NCI-H526 (cell line): ENCODE results near the gene SMIM34.
"Not testable (repeated sequence)": the region's sequence is repeated elsewhere in the genome, so short reads cannot be mapped to it uniquely, and the experiment has no call there.

ENCODE experiments used
- DNase-seq, 2 experiments: peaks; one replicate each; lab custom pipeline; 2025; lab: John Stamatoyannopoulos, UW

Gene SMIM34, protein sequence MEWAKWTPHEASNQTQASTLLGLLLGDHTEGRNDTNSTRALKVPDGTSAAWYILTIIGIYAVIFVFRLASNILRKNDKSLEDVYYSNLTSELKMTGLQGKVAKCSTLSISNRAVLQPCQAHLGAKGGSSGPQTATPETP

DNA sequence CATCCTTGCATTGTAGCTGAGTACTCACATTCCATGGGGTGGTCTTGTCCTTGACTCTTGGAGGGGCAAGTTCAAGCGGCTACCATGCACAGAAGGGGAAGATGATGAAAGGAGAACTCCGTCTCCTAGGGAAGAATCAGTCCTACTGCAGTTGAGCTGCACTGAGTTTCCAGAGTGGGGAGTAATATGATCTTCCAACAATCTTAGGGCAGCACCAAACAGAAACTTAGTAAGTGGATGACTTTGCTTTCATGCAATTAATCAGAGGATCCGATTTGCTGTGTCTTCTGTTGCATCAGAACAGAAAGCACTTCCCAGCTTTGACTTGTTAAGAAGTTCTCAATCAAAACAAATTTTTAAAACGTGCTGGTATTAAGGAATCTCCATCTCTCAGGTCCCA is at the start of gene SMIM34:
Gene SMIM34, minus strand, starts transcription at position 147 of the 400 bp plus-strand sequence. Its CDS starts 112 bp downstream, at position 35.
- not testable (repeated sequence) for DNase-seq

DNA sequence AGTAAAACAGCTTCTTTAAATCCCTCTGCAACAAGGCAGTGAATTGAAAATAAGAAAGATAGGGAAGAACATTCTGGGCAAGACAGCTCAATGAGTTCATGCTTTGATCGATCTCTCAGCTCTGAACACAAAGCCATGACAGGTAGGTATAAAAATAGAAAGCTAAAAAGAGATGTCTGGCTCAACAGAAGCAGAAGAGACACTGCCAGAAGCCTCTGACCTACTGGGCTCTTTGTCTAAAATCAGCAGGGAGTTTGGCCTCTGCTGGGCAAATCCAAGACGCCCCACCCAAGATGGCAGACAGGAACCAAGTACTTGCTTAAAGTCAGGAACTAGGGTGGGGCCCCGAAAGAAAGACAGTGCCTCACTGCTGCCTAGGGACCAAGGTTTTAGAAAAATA is 43.6 kb upstream of the SMIM34 start:
- not testable (repeated sequence) for DNase-seq

DNA sequence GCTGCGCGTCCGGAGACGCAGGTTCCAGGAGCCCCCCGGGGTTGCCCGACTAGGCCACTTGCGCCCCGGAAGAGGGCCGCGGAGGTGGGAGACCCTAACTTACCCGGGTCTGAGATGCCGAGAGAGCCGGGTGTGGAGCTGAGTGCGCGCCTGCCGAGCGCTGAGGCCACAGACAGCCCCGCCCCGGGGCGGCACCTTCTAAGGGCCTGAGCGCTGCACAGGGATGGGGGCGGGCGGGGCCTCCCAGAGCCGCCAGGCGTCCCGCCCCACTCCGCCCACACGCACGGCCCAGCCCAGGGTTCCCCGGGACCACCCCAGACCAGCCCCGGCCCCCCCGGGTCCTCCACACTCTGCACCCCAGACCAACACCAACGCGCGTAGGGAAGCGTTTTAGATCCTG is 35.7 kb upstream of the SMIM34 start:
- not testable (repeated sequence) for DNase-seq

DNA sequence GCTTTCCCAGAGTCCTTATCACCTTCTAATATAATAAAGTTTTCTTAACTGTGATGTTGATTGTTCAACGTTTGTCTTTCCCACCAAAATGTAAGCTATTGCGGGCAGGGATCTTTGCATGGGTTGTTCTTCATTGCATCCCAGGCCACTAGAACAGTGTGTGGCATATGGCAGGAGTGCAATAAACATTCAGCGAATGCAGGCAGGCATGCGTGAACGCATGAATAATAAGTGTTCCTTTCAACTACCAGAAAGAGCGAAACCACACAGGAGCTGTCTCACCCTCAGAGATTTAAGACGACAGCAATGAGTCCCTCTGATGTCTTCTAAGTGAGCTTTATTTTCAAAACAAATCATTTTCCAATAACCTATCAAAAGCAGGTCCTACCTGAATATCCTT is 34.5 kb upstream of the SMIM34 start:
- DNase-seq = not testable (repeated sequence)

DNA sequence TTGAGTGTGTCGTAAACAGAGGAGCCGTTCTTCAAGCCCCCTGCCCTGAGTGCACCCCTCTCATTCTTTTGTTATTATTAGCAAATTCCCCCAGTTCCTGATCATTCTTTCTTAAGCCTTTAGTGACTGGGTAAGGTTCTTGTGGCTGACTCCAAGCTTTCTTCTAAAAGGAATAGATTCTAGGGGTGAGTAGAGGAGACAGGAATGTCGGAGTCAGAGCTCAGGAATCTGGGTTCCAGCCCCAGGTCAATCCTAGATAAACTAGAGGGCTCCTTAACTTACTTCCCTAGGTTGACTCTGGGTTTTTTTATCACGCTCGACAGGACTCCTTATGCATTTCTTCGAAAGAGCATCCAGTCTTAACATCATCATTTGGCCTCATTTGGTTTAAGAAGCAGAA is 32.4 kb upstream of the SMIM34 start:
- not testable (repeated sequence) for DNase-seq

DNA sequence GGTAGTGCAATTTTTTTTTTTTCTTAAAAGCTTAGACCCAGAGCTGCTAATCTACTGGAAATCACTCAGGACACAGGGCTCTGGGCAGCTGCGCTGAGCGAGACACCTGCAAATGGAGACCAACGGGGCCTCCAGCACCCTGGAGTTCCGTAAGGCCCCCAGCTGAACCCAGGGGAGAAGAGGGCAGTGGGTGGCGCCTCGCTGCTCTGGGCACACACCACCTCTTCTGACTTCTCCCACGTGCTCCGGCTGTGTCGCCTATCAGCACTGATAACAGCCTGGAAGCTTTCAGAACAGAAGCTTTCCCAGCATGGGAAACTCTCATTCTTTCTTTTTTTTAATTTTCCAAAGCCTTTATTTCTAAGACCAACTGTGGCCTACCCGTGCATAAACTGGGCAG is 31.9 kb upstream of the SMIM34 start:
- not testable (repeated sequence) for DNase-seq

DNA sequence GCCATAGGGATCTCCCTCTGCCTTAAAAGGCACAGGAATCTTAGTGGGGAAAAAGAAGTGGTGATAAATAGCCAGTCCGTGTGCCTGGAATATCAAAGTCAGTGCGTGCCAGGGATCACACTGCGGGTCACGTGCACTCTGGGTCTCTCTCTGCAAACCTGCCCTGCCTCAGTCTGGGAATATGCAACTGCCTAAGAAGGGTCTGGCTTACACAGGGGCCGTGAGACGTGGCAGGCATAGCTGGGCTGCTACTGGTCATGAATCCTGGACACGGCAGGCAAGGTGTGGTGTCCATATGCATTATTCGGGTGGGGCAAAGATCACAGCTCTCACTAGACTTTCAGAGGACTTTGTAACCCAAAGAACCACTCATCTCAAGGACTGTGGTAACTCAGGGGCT is 23.3 kb upstream of the SMIM34 start:
- DNase-seq = not testable (repeated sequence)

DNA sequence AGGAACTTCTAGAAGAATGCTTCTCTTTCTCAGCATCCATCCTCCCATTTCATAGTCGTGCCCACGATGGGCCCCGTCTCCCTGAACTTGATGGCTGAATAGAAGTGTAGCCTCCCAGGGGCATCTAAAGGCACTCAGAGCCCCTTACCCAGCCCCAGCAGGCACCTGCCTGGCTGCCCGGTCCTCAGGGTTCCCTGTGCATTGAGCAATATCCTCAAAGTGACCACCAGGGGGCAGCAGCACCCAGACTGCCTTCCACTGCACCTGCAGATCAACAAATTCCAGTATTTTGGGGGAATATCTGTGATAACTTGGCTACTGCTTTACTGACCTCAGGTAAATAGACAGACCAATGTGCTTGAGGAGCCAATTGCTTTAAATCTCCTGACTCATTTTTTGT is 19.7 kb upstream of the SMIM34 start:
- DNase-seq = not testable (repeated sequence)

DNA sequence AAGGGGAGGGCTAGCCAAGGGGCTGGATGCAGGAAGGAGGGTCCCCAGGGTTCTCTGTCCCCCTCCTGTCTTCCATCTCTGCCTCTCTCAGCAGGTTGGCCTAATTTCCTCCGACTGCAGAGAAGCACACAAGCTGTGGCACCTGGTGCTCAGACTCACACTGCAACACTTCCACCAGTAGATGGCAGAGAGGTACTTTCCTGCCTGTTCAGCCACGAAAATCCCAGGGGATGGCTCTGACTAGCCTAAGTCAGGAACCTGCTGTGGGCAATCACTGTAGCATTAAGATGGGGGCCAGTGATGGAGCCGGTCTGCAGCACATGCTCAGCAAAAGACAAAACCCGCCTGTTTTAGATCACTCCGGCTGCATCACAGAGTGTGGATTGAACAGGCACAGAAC is 6.0 kb upstream of the SMIM34 start:
- not testable (repeated sequence) for DNase-seq

DNA sequence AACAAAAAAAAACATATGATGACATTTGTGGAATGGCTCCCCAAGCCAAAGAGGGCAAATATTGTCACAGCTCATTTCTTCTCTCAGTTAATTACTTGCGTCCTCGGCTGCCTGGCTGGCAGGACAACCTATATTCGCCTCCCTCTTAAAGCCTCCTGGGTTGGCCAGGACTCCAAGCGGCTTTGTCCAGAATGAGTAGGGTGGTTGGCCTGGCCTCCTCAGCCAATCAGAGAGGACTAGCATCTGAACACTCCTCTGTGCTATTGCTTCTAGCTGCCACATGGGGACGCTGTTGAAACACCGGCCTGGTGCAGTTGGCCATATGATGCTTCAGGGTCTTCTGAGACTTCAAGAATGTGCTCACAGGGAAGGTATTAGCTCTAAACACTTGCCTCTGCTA is 4.7 kb upstream of the SMIM34 start:
- not testable (repeated sequence) for DNase-seq

DNA sequence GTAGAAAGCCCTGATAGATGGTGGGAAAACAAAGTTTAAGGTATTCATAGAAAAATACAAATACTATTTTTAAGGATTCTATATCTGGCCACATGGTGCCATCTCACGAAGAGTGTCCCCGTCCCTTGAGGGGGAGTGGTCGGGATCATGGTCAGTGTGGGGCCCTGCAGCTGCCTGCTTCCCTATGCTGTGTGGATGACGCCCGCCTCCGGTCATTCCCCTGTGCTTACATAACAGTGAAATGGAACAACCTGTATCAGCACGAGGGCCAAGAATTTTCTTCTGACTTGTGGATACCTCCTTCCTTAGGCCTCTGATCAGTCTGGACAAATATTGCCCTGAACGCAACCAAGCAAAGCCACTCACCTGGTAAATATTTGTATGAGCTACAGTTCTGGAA is 3.6 kb upstream of the SMIM34 start:
- not testable (repeated sequence) for DNase-seq

DNA sequence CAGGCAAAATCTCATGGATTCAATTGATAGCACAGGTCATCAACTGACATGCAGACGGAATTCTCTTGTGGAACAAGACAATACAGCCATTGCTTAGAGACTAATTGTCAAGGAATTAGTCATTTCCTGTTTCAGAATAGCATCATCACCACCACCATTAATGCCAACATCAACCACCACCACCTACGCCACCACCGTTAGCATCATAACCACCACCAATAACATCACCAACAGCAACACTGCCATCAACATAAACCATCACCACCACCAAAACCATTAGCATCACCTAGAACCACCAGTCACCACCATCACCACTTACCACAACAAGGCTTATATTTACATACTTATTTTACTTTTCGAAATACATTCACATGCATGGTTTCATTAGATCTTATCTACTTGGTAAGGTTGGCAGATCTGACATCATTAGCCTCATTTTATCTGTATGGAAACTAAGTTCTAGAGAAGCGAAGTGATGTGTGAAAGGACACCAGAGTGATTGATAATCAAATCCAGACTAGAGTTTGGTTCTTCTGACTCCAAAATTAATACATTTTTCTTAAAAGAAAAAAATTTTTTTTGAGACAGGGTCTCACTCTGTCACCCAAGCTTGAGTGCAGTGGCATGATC is 6.2 kb downstream of the SMIM34 start:
- not testable (repeated sequence) for DNase-seq

DNA sequence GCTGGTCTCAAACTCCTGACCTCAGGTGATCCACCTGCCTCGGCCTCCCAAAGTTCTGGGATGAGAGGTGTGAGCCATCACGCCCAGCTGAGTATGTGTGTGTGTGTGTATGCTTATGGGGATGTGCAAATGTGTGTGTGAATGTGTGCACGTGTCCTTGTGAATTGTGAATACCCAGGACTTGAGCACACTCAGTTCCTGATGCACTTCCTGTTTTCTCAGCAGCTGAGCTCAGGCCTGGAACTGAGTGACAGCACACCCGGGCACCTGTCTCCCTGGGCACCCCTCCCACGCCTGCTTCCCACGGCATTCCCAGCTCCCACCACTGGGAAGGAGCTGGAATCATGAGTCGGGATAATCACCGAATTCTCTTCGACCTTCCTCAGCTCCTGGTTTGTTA is 16.5 kb downstream of the SMIM34 start:
- DNase-seq = not testable (repeated sequence)

DNA sequence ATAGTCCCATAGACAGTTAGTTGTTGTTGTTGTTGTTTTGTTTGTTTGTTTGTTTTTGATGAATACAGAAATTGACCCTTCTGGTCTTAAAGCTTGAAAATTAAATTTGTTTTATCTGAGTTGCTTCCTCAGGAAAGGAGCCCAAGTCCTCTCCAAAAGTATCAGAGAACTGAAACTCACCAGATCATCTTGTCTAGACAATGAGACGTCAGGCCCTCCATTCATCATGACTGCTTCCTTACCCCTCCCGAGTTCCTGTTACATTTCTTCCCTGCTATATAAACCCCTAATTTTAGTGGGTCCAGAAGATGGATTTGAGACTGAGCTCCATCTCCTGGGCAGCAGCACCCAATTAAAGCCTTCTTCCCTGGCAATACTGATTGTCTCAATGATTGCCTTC is 17.1 kb downstream of the SMIM34 start:
- not testable (repeated sequence) for DNase-seq

DNA sequence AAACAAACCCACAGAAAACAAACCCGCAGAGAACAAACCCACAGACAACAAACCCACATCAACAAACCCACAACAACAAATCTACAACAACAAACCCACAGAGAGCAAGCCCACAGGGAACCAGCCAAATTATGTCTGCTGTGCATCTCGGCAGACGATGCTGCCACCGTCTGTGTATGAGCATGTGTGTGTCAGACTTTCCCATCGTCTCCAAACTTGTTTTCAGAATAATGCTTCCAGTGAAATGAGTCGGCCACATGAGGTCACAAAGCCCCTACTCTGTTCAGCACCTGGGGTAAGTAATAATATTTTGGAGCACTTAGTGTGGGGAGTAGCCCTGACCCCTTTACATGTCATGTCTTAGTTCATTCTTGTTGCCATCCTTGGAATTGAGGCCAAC is 17.6 kb downstream of the SMIM34 start:
- not testable (repeated sequence) for DNase-seq

DNA sequence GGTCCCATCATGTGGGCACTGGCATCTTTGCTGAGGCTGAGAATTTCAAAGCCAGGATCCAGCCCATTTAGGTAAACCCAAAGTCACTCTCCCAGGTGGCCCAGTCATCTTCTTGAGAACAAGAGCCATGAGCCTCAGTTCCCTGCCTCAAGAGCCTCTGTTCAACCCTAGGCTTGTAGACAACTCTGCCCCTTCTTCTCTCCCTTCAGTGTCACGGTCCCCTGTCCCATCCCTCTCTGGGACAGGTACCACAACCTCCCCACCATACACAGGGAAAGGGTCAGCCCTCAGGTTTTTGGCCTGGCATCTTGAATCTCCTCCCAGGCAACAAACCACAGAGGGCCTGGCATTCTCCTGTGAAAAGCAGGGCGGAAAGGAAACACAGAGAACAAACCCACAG is 18.1 kb downstream of the SMIM34 start:
- DNase-seq = not testable (repeated sequence)

DNA sequence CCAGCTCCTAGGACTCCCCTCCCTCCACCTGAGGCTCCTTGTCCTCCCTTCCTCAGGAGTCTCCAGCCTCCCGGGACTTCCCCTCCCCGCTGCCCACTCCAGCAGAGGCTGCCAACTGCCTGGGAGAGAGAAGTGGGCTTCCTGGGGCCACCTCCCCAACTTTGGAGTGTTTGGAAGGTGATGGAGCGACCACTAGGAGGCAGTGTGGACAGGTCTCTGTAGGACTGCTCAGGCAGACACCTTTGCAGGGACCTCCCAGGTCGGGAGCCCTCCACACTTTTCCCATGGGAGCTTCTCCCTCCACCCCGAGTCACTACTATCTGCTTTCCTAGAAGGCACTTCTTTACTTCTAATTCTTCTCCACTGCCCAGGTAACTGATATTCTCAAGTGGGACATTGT is 19.0 kb downstream of the SMIM34 start:
- DNase-seq = not testable (repeated sequence)

DNA sequence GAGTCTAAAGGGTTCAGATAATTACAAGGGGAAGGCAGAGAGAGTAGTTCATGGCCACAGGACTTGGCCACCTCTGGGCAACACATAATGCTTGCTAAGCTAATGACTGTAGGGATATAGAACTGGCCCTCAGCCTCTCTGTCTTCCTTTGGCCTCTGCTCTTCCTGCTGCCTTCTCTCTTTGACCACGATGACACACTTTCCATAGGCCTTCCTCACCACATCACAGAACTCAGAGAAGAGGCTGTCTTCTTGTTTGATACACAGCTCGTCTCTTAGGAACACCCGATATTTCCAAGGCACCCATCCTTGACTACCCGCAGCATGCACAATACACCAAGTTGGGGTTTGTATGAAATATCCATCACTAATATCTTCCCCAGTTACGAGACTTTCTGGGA is 23.2 kb downstream of the SMIM34 start:
- not testable (repeated sequence) for DNase-seq

DNA sequence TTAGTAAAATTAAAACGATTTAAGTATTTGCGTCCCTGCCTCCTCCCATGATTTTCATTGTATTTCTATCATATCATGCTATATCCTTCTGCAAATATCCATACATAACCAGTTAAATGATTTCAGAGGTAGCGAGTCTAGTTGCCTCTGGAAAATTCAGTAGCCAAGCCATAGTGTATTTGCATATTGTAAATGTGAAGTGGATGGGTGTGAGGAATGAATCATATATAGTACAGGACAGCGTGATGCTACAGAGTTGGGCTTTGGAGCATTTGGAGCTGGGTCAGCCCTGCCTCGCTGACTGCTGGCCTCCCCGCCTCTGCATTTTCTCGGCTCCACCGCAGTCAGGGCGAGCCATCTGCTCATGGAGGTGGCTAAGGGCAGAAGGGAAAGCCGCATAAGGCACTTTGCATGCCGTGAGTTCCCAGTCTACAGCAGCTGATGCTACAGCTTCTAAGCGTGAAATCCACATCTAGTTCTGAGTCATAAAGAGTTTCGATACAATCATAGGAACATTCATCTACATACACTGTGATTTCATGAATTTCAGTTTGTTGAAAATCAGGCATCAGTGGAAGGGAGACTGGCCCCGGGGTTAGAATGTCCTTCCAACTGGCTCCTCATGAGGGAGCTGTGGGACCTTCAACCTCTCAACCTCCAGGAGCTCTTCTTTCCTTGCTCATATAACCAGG is 39.9 kb downstream of the SMIM34 start:
- not testable (repeated sequence) for DNase-seq

DNA sequence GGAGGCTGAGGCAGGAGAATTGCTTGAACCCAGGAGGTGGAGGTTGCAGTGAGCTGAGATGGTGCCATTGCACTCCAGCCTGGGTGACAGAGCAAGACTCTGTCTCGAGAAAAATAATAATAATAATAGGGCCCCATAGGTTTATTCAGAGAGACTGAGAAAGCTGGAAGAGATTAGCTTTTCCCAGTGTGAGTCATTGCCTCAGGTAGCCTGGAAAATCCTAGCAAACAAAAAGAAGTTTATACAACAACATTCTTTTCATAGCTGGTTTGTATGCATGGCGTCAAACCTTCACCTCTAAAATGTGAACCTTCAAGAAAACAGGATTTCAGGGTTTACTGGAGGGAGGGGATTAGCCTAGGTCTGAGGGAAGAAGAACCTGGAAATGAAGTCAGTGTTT is 40.6 kb downstream of the SMIM34 start:
- DNase-seq = not testable (repeated sequence)

DNA sequence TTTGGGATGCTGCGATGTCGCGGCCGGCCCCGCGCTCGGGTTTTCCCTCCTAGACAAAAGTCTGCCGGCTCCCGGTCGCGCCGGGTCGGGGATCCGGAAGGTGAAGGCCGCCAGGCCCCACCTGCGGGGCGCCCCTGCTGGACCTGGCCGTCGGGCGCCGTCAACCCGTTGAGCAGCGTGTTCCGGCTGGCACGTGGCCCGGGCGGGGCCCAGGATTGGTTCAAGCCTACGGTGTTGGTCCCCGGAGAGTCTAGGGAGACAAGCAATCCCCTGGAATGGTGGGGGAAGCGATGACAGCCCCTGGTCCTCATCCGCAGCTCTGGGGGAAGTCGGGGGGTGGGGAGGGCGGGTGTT is 48.2 kb downstream of the SMIM34 start:
- not testable (repeated sequence) for DNase-seq

DNA sequence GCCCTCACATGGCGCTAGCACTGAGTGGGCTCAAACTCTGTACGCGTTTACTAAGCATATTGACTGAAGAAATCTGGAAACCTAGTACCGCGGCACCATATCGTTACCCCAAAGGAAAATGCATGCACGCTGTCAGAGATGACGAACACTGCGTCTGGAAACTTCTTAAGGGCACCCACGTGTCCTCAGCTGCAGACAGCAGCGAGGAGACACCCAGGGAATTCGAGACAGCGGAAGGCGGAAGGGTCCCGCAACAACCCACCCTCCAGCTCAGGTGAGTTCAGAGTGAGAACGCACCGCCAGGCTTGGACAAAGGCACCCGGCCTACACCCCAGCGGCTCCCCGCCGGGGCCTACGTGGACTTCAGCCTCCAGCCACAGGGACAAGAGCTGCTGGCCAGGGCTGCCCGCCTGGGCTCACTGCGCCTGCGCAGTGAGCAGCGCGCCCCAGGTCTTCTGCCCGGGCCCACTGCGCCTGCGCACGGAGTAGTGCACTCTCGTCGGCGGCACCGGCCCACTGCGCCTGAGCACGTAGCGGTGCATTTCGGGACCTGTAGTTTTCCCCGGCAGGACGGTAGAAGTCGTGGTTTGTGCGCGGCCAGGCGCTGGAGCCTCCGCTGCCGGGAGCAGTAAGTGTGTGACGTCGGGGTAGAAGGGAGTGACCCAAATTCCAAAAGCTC is 48.7 kb downstream of the SMIM34 start, which contains the start of gene SMIM11:
Gene SMIM11, plus strand, starts transcription at position 568 of the 679 bp plus-strand sequence. CDS start 3,998 bp downstream, outside the sequence.
- not testable (repeated sequence) for DNase-seq

DNA sequence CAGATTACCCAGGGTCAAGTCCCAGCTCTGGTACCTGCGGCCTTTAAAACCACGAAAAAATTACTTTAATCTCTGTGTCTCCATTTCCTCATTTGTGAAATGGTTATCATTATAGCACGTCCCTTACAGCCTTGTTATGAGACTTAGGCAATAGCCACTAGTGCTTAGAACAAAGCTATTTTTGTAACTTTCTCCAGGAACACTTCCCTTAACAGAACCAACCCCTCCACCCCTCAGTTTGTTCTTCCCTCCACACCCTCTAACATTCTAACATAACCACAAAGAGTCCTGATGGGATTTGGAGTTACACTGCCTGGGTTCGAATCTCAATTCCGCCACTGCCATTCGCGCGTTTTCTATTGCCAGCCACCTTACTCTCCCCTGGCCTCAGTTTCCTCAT is 49.3 kb downstream of the SMIM34 start:
- not testable (repeated sequence) for DNase-seq
